Lung (tissue), 12 donors: ENCODE data around the gene ARPC2. TPM values are rescaled to one million over a fixed set of nuclear protein-coding genes. Genes with fewer than 3 reads are reported as not detected.
"Not testable (repeated sequence)": the region's sequence is repeated elsewhere in the genome, so short reads cannot be mapped to it uniquely, and the experiment has no call there.

Experiments
- ATAC-seq: fragments of 200-7000 bp; cut with Tn5 transposase; one replicate; pipeline ENCODE4 v1.9.1; 2020; ENCODE audit warnings: moderate number of reproducible peaks; ENCODE audit not compliant: insufficient read depth, low FRiP score
- DNase-seq, 3 donors: peaks; one replicate each; pipeline ENCODE4 v3.0.0-alpha.2; 2013 to 2017
- H3K27ac ChIP-seq, 2 donors: one replicate each; pipeline ENCODE4 v1.5.1; 2013; ENCODE audit warnings: mild to moderate bottlenecking in 2 of 2, moderate library complexity in 2 of 2, control low read depth in 1 of 2, inconsistent platforms in 1 of 2, low read depth in 1 of 2, low read length in 1 of 2
- H3K27me3 ChIP-seq, 3 donors: one replicate each; pipeline ENCODE4 v1.5.1; 2013; ENCODE audit warnings: low read length in 2 of 3; ENCODE audit not compliant: control insufficient read depth in 3 of 3, insufficient read depth in 3 of 3
- H3K36me3 ChIP-seq, 4 donors: one replicate each; pipeline ENCODE4 v1.5.1; 2013; ENCODE audit warnings: low read length in 4 of 4, mild to moderate bottlenecking in 1 of 4, moderate library complexity in 1 of 4; ENCODE audit not compliant: control insufficient read depth in 4 of 4, insufficient read depth in 4 of 4
- H3K4me1 ChIP-seq, 5 donors: one replicate each; pipeline ENCODE4 v1.5.1; 2013; ENCODE audit warnings: low read length in 5 of 5, mild to moderate bottlenecking in 2 of 5, moderate library complexity in 1 of 5; ENCODE audit not compliant: control insufficient read depth in 5 of 5, insufficient read depth in 5 of 5
- H3K4me3 ChIP-seq: one replicate; pipeline ENCODE4 v1.5.1; 2013; ENCODE audit warnings: mild to moderate bottlenecking, control low read depth, moderate library complexity
- H3K9ac ChIP-seq, 2 donors: one replicate each; pipeline ENCODE4 v1.5.1; 2013; ENCODE audit warnings: low read length in 2 of 2, control low read depth in 1 of 2; ENCODE audit not compliant: insufficient read depth in 1 of 2
- H3K9me3 ChIP-seq, 4 donors: one replicate each; pipeline ENCODE4 v1.5.1; 2013; ENCODE audit warnings: low read length in 3 of 4, mild to moderate bottlenecking in 1 of 4, moderate library complexity in 1 of 4; ENCODE audit not compliant: control insufficient read depth in 4 of 4, insufficient read depth in 3 of 4
- CTCF ChIP-seq: IDR thresholded peaks from 2 replicates; pipeline ENCODE4 v1.5.1; 2012; ENCODE audit warnings: mild to moderate bottlenecking; ENCODE audit errors: control extremely low read depth, extremely low read depth
- WGBS, 2 donors: extraction: QIAGEN DNeasy Blood & Tissue Kit; methylation state at CpG; one replicate each; pipeline ENCODE4 v1.1.7; 2013; 5-methylcytosine and 5-hydroxymethylcytosine counted together
- polyA plus RNA-seq, 2 donors: library from polyadenylated mRNA; stranded (reverse); fragments of 200-250 nt; gene quantifications; one replicate each; pipeline ENCODE4 v1.2.1, GENCODE V29; 2013
- total RNA-seq, 2 donors: library from RNA; depleted of rRNA in 1 of 2; stranded (reverse); fragments of >200 nt in 1 of 2; gene quantifications; one replicate each; pipeline ENCODE4 v1.2.1, GENCODE V29; 2014 to 2021
- donor health status: control.
- donor health status: control.
- donor health status: Bipolar disorder and iron deficiency.
- donor health status: healthy.
- donor health status: DM: yes; HTN: yes; CAD: no.

The ARPC2 gene
- total and polyA plus RNA-seq, 4 donors = 190 to 490 (median 308) TPM

- Histone ChIP-seq H3K9ac (no peak overlapping the region), H3K4me1 (no peaks in the 10 kb centered on the region), H3K27me3 (no peaks in the 10 kb centered on the region), H3K36me3 (no peaks in the 10 kb centered on the region), H3K9me3 (no peaks in the 10 kb centered on the region), H3K27ac (no peak overlapping the region), H3K4me3 (no peak overlapping the region)
- DNase-seq = no peak
- TF ChIP-seq CTCF = no peak
- 76 to 82% methylated on average over 5 of the region's 5 CpGs for WGBS, 2 donors
- no peak for ATAC-seq
Measured at GRCh38 chr2:218169757-218170546, 47.0 kb upstream of the ARPC2 start.

- H3K9ac ChIP-seq, H3K36me3 ChIP-seq, H3K9me3 ChIP-seq, H3K4me1 ChIP-seq, H3K27ac ChIP-seq, H3K27me3 ChIP-seq, H3K4me3 ChIP-seq, ATAC-seq, DNase-seq: not testable (repeated sequence)
- WGBS, 2 donors = 90 to 93% methylated on average over 3 of the region's 3 CpGs
Measured at GRCh38 chr2:218171744-218172143, 45.2 kb upstream of the ARPC2 start.

- WGBS, 2 donors = 92 to 100% methylated on average over 2 of the region's 2 CpGs
Measured at GRCh38 chr2:218172845-218173244, 44.1 kb upstream of the ARPC2 start.

GRCh38 chr2:218179782-218180181 lies 37.2 kb upstream of the ARPC2 start:
- Histone ChIP-seq H3K9me3 (no peaks in the 10 kb centered on the region), H3K27ac (no peak overlapping the region), H3K36me3 (no peaks in the 10 kb centered on the region), H3K4me1 (peaks cover 0 to 2% (median 0%) of the 10 kb centered on the region in 5 donors), H3K9ac (no peak overlapping the region), H3K27me3 (no peaks in the 10 kb centered on the region), H3K4me3 (no peak overlapping the region)
- DNase-seq (no peak), ATAC-seq (no peak)
- 84 to 94% methylated on average over 4 of the region's 4 CpGs for WGBS, 2 donors
- TF ChIP-seq CTCF = no peak

More at GRCh38 chr2:218172845-218173244, 44.1 kb upstream of the ARPC2 start:
- DNase-seq (no peak), ATAC-seq (no peak)
- no peak overlapping the region for H3K4me3 ChIP-seq
- H3K27ac ChIP-seq = no peak overlapping the region
- H3K9me3 ChIP-seq = no peaks in the 10 kb centered on the region
- no peaks in the 10 kb centered on the region for H3K36me3 ChIP-seq
- no peaks in the 10 kb centered on the region for H3K4me1 ChIP-seq
- TF ChIP-seq CTCF = no peak
- no peak overlapping the region for H3K9ac ChIP-seq
- H3K27me3 ChIP-seq = no peaks in the 10 kb centered on the region
